ENCODE measurements around the gene ZC3HAV1. TPM values are rescaled to one million over a fixed set of nuclear protein-coding genes. Genes with fewer than 3 reads are reported as not detected.

ZC3HAV1 gene
- total and polyA plus RNA-seq, 2 of the 4 experiments (the other 2 are of a cell fraction) = 9.9 to 22.4 TPM

DNA sequence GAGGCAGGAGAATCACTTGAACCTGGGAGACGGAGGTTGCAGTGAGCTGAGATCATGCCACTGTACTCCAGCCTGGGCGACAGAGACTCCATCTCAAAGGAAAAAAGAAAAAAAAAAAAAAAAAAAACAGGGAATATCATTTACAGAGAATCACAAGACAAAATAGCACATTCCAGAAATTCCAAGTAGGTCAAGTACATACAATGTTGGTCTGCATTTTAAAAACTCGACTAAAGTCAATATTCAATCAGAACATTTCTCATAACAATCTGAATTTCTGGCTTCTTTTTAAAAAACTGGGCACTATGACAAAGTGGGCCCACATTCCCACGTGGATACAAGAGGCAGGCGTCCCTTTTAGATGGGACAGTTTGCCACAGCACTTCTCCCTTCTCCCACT lies 86.4 kb downstream of the ZC3HAV1 start:
- ChIA-PET CTCF (no interaction called here), POLR2A (ENCODE audit: unreplicated experiment) (interaction anchor here (0.6 kb wide), 1 partner anchor 26 kb away, joined by 6 read pairs; no protein-coding TSS in a partner anchor)
- no peak for DNase-seq
- H4K91ac ChIP-seq (ENCODE audit: insufficient read depth, low read depth, low read length) = no peak overlapping the region
- H3K56ac ChIP-seq (ENCODE audit: extremely low read depth, insufficient read depth, low read length) = no peak overlapping the region
- H3K18ac ChIP-seq (ENCODE audit: low read depth, low read length) = no peak overlapping the region
- peaks cover 3% of the 10 kb centered on the region for H3K4me1 ChIP-seq (ENCODE audit: control insufficient read depth, insufficient read depth, low read length)
- 0 out of 2 replicates have a peak, but pooled peaks cover 3% of the 10 kb centered on the region for H3K9me1 ChIP-seq (ENCODE audit: insufficient read depth, low read length)
- H3K36me3 ChIP-seq (ENCODE audit: control insufficient read depth, insufficient read depth, low read length) = peaks cover 30% of the 10 kb centered on the region
- 0 out of 2 replicates have a peak, but pooled peaks have one; percentile 40 for ATAC-seq (ENCODE audit: low read depth)
- H3K23ac ChIP-seq (ENCODE audit: low read depth, low read length) = no peak overlapping the region
- no peak overlapping the region for H2AK9ac ChIP-seq (replicated peaks; ENCODE audit: low read depth, low read length, poor library complexity)
- no peak for TF ChIP-seq RCOR1 (IDR thresholded peaks at IDR 0.05; ENCODE audit: insufficient replicate concordance, low read length)
- TF ChIP-seq, protein P1, sequence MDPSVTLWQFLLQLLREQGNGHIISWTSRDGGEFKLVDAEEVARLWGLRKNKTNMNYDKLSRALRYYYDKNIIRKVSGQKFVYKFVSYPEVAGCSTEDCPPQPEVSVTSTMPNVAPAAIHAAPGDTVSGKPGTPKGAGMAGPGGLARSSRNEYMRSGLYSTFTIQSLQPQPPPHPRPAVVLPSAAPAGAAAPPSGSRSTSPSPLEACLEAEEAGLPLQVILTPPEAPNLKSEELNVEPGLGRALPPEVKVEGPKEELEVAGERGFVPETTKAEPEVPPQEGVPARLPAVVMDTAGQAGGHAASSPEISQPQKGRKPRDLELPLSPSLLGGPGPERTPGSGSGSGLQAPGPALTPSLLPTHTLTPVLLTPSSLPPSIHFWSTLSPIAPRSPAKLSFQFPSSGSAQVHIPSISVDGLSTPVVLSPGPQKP (IDR thresholded peaks at IDR 0.05; ENCODE audit: borderline replicate concordance, low read depth, low read length) = no peak
- TF ChIP-seq POLR2A (IDR thresholded peaks at IDR 0.05; ENCODE audit: low read depth, low read length) = no peak
- TF ChIP-seq, protein P2, sequence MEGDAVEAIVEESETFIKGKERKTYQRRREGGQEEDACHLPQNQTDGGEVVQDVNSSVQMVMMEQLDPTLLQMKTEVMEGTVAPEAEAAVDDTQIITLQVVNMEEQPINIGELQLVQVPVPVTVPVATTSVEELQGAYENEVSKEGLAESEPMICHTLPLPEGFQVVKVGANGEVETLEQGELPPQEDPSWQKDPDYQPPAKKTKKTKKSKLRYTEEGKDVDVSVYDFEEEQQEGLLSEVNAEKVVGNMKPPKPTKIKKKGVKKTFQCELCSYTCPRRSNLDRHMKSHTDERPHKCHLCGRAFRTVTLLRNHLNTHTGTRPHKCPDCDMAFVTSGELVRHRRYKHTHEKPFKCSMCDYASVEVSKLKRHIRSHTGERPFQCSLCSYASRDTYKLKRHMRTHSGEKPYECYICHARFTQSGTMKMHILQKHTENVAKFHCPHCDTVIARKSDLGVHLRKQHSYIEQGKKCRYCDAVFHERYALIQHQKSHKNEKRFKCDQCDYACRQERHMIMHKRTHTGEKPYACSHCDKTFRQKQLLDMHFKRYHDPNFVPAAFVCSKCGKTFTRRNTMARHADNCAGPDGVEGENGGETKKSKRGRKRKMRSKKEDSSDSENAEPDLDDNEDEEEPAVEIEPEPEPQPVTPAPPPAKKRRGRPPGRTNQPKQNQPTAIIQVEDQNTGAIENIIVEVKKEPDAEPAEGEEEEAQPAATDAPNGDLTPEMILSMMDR (conservative IDR thresholded peaks at IDR 0.05; ENCODE audit: low read depth, low read length) = no peak
- no peak for TF ChIP-seq SMC3 (IDR thresholded peaks at IDR 0.05; ENCODE audit: low read depth, low read length)
- H2AK5ac ChIP-seq (ENCODE audit: low read depth, low read length) = no peak overlapping the region
- H2BK120ac ChIP-seq (ENCODE audit: low read depth, low read length) = no peak overlapping the region
- H3K4me3 ChIP-seq (ENCODE audit: insufficient read depth, low read depth, low read length) = no peak overlapping the region
- no peak overlapping the region for H2AFZ ChIP-seq (replicated peaks; ENCODE audit: low read length, poor library complexity)
- in situ Hi-C loops (cut with MboI; ENCODE audit: low sequenced_read_pairs) (no loop called here), dilution Hi-C loops (cut with HindIII; ENCODE audit: low sequenced_read_pairs, unreplicated experiment) (no loop called here), intact Hi-C loops (cut with micrococcal nuclease) (no loop called here)
- H4K8ac ChIP-seq (ENCODE audit: low read depth in 2 of 2, low read length in 2 of 2) = no peak overlapping the region
- H3K4ac ChIP-seq (ENCODE audit: low read depth, low read length) = no peak overlapping the region
- H2BK5ac ChIP-seq (ENCODE audit: low read depth, low read length, poor library complexity, severe bottlenecking) = no peak overlapping the region
- H3K27me3 ChIP-seq (ENCODE audit: control insufficient read depth, insufficient read depth, low read length) = no peaks in the 10 kb centered on the region
- no TSS peak for BruUV-seq (replicated peaks)
- H3K9ac ChIP-seq (ENCODE audit: low read depth, low read length) = no peak overlapping the region
- no peaks in the 10 kb centered on the region for H4K20me1 ChIP-seq (ENCODE audit: insufficient read depth, low read length)
- H3K14ac ChIP-seq (replicated peaks; ENCODE audit: low read depth, low read length) = 0 out of 2 replicates have a peak overlapping the region, but pooled peaks have one; percentile 17
- H2BK20ac ChIP-seq (ENCODE audit: low read depth, low read length) = no peak overlapping the region
- no peak overlapping the region for H3K4me2 ChIP-seq (ENCODE audit: low read depth, low read length)
- H4K5ac ChIP-seq (ENCODE audit: low read depth, low read length) = no peak overlapping the region
- no peak overlapping the region for H2BK15ac ChIP-seq (ENCODE audit: low read depth, low read length)
- no peaks in the 10 kb centered on the region for H3K9me3 ChIP-seq (ENCODE audit: control insufficient read depth, insufficient read depth, low read length)
- peak overlapping the region; percentile 59; the same call in 1 of the 2 replicates for H3K27ac ChIP-seq (ENCODE audit: insufficient read depth, low read length)
- WGBS, 2 experiments (ENCODE audit: extremely low coverage in 2 of 2, insufficient read length in 1 of 2) = no CpG with 5 or more reads among the region's 5 CpGs
- peaks cover 14 to 22% of the 10 kb centered on the region in 2 experiments; a peak in 3 of 4 replicates for H3K79me1 ChIP-seq (ENCODE audit: low read depth in 1 of 2, low read length in 2 of 2)
